NOMO-1 (cell line): Measurements from ENCODE around the gene IGLL1.
"Not testable (repeated sequence)": the region's sequence is repeated elsewhere in the genome, so short reads cannot be mapped to it uniquely, and the experiment has no call there.

ENCODE experiments used
- DNase-seq, 2 experiments: peaks; one replicate each; lab custom pipeline; 2025; ENCODE audit not compliant: unreplicated experiment in 2 of 2; lab: John Stamatoyannopoulos, UW

The IGLL1 gene

DNA sequence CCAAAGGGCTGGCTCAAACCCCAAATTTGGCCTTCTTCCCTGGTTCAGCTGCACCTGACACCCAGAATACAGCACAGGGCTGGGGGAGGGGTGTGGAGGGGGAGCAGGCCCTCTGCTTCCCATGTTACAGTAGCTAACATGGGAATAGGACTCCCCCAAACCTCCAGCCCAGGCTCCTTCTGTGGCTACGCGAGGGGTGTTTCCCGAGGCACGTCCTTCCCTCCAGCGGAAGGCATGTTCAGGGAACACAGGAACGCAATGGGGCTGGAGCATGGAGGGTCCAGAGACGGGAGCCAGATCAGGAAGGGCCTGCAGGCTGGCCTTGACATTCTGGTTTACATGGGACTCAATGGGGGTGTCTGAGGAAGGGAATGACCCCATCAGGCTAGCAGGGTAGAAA lies 11.8 kb upstream of the IGLL1 start:
- DNase-seq: no peak

DNA sequence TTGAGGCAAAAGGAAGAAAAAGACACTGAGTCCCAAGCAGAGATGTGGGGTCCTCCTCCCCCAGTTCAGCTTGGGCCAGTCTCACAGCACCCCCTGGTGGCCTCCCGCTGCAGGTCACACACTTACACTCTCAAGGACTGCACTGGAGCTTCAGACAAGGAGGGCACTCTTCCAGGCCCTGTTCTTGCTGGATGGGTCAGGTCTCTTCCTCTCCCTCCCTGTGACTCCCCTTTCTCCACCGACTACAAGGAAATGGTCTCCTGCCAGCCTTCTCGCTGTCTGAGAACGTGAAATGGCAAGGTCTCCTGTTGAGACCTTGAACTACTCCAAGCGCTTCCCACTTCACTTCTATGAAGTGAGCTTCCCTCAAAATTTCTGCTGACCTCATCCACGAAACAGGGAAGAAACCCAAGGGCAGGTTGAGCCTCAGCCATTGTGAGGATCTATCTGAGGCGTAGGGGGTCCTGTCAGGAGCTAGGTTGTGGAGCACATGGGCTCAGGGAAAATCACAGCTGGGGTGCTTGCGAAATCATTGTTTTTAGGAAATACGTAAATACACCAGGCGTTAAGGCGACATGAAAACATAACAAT lies 11.2 kb upstream of the IGLL1 start:
- DNase-seq: peak; percentile 14 to 22

- DNase-seq: no peak
Observed at GRCh38 chr22:23583836-23584235, 3.7 kb upstream of the IGLL1 start.

GRCh38 chr22:23583153-23583552 lies 3.1 kb upstream of the IGLL1 start:
- DNase-seq: no peak

DNA sequence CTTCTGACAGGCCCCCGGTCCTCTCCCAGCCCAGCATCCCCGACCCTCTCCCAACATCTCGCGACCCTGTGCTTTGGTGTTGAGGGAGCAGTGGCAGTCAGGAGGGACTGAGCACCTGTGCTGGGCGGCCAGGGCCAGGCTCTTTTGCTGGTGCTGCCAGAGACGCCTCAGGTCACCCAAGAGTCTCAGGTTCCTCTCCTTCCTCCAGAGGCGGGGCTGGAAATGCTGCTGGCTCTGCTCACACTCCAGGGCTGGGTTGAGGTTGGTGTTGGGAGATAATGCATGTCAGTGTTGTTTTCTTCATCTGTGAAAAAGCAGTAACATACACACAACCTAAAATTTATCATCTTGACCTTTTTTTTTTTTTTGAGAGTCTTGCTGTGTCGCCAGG lies 1.2 kb upstream of the IGLL1 start:
- no peak for DNase-seq

DNA sequence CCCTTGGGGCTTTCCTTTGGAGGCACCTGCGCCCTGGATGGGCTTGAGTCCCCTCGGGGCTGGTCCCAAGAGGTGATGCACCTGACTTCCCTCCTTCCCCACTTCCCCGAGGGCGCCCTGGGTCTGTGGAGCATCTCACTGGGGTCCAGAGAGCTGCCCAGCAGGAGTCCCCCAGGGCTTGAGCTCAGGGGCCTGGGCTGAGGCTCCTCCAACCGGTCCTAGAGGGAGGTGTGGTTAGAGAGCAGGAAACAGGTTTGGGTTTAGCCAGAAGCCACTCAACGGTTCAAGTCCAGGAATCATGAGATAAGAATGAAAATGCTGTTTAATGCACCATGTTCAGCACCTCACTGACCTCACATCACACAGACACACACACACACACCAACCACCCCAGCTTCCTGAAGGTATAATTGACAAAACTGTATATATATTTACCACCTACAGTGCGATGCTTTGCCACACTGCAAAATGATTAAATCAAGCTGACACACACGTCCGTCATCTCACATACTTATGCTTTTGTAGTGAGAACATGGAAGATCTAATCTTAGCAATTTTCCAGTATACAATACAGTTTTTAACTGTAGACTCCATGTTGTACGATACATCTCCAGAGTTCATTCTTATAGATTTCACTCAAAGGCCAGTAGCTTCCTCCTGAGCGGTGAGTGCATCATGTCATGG lies 628 bp upstream of the IGLL1 start:
- DNase-seq: no peak

DNA sequence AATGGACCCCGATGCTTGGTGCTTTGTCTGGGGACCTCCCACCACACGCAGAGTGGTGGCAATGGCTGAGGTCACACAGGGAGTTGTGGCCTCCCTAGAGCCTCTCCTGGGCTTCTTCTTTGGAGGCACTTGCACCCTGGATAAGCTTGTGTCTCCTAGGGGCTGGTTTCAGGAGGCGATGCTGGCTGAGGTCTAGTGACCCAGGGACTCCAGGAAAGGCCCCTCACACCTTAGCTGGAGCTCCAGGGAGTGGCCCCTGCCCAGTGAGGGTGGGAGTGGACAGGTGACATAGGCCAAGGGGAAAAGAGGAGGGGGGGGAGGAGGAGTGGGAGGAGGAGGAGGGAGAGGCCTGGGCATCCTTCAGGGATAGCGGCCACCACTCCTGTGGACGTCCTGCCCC lies 810 bp downstream of the IGLL1 start:
- DNase-seq: no peak

GRCh38 chr22:23578306-23578705 lies 1.8 kb downstream of the IGLL1 start:
- DNase-seq: no peak

DNA sequence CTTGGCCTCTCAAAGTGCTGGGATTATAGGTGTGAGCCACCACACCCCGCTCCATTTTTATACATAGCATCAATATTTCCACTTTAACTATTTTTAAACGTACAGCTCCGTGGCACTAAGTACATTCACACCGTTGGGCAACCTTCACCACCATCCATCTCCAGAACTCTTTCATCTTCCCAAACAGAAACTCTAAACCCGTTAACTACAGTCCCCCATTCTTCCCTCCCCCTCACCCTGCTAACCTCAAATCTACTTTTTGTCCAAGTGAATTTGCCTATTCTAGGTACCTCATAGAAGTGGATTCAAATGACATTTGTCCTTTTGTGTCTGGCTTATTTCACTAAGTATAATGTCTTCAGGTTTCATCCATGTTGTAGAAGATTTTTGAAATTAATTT lies 3.4 kb downstream of the IGLL1 start:
- DNase-seq: no peak

DNA sequence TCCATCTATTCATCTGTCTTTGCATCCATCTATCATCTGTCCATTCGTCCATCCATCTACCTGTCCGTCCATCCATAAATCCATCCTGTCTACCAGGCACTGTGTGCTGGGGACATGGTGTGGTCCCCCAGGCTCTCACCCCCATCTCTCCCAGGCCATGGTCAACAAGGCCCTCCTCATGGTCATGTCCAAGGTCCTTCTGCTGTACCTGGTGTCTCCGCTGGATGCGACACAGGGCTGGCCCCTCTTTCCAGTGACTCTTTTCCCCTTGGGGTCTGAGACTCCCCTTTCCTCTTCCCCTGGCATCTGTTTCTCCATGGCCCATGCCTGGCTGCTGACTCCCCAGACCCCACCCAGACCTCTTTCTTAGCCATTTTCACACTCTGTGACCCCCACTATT lies 4.5 kb downstream of the IGLL1 start:
- DNase-seq: no peak

GRCh38 chr22:23574877-23575276 lies 5.2 kb downstream of the IGLL1 start:
- DNase-seq: no peak

- DNase-seq: no peak
Observed at GRCh38 chr22:23574371-23574811, 5.7 kb downstream of the IGLL1 start.

GRCh38 chr22:23573701-23574235 lies 6.3 kb downstream of the IGLL1 start:
- not testable (repeated sequence) for DNase-seq

- DNase-seq: not testable (repeated sequence)
Observed at GRCh38 chr22:23573106-23573505, 7.0 kb downstream of the IGLL1 start.

DNA sequence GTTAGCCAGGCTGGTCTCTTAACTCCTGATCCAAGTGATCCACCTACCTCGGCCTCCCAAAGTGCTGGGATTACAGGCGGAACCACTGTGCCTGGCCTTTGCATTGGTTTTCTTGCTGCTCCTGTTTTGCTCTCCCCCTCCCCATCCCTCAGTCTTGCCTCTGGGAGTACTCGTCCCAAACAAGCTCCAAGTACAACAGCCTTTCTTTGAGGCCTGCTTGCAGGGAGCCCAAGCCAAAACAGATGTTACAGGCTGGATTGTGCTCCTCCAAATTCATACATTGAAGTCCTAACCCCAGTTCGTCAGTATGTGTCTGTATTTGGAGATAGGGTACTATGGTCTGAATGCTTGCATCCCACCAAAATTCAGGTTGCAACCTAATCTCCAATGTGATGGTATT lies 8.6 kb downstream of the IGLL1 start:
- DNase-seq: no peak

GRCh38 chr22:23570681-23571080 lies 9.4 kb downstream of the IGLL1 start:
- no peak for DNase-seq

DNA sequence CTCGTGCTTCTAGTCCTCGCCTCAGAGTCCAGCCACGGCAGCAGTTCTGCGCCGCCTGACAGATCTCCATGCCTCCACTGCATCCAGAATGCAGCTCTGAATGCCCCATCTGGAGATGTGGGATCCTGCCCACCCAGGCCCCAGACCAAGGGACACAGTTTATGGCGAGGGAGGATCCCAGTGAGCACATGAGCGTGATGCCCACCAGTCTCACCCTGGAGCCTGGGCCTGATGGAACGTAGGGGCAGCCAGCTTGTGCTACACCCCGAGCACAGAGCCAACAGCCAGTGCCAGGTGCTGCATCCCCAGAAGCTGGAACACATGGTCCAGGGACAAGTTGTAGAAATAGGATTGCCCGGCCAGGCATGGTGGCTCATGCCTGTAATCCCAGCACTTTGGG lies 10.4 kb downstream of the IGLL1 start:
- DNase-seq: no peak

DNA sequence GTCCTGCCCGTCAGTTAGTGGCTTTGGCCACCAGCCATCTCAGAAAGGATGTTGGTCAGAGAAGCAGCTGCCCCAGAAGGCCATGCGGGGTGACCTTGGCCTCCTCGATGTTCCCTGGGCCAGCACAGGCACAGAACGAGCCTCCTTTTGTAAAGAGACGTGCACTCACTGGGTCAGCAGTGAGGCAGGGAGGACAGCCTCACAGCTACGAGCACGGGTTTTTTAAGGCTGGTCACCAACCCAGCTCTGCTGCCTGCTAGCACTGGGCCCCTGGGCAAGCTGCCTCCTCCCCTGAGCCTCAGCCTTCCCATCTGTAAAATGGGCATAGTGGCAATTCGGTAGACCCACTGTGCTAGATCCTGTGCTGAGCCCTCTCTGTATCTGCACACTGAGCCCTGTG lies 10.8 kb downstream of the IGLL1 start:
- DNase-seq: no peak

GRCh38 chr22:23566705-23567475 lies 13.2 kb downstream of the IGLL1 start:
- no peak for DNase-seq

GRCh38 chr22:23565915-23566704 lies 14.0 kb downstream of the IGLL1 start:
- DNase-seq: no peak
